ENCODE data around the gene AFAP1.

Gene AFAP1

GRCh38 chr4:7910263-7910896 lies 29.3 kb downstream of the AFAP1 start:
- no peak for DNase-seq

- no peak for DNase-seq
Observed at GRCh38 chr4:7909463-7910262, 30.0 kb downstream of the AFAP1 start.

- DNase-seq, result no peak
Observed at GRCh38 chr4:7908668-7909067, 31.0 kb downstream of the AFAP1 start.

GRCh38 chr4:7907142-7907541 lies 32.5 kb downstream of the AFAP1 start:
- DNase-seq, result no peak

GRCh38 chr4:7906171-7906701 lies 33.4 kb downstream of the AFAP1 start:
- DNase-seq, result no peak

- DNase-seq, result no peak
Observed at GRCh38 chr4:7904952-7905915, 34.4 kb downstream of the AFAP1 start.

GRCh38 chr4:7903791-7904516 lies 35.7 kb downstream of the AFAP1 start:
- DNase-seq, result no peak

- DNase-seq, result no peak
Observed at GRCh38 chr4:7902826-7903225, 36.8 kb downstream of the AFAP1 start.

GRCh38 chr4:7902101-7902553 lies 37.5 kb downstream of the AFAP1 start:
- no peak for DNase-seq

- no peak for DNase-seq
Observed at GRCh38 chr4:7901311-7901885, 38.3 kb downstream of the AFAP1 start.

- no peak for DNase-seq
Observed at GRCh38 chr4:7900334-7900909, 39.2 kb downstream of the AFAP1 start.

GRCh38 chr4:7899184-7899869 lies 40.3 kb downstream of the AFAP1 start:
- no peak for DNase-seq

- no peak for DNase-seq
Observed at GRCh38 chr4:7898385-7898784, 41.3 kb downstream of the AFAP1 start.

GRCh38 chr4:7897811-7898210 lies 41.9 kb downstream of the AFAP1 start:
- no peak for DNase-seq

GRCh38 chr4:7894677-7895181 lies 44.9 kb downstream of the AFAP1 start:
- no peak for DNase-seq

- no peak for DNase-seq
Observed at GRCh38 chr4:7894098-7894676, 45.5 kb downstream of the AFAP1 start.

GRCh38 chr4:7893539-7893938 lies 46.1 kb downstream of the AFAP1 start:
- no peak for DNase-seq

GRCh38 chr4:7892212-7893019 lies 47.2 kb downstream of the AFAP1 start:
- no peak for DNase-seq

GRCh38 chr4:7890635-7891393 lies 48.8 kb downstream of the AFAP1 start:
- DNase-seq, result peak; percentile 84
